Measurements from ENCODE around the gene ZBTB5.
"Not testable (repeated sequence)": the region's sequence is repeated elsewhere in the genome, so short reads cannot be mapped to it uniquely, and the experiment has no call there.

Gene ZBTB5

GRCh38 chr9:37465249-37466036 is at the start of gene ZBTB5:
ZBTB5 (minus strand) TSS chr9:37465450; CDS start chr9:37442551, 22,899 bp downstream.
- peak; percentile 100 for DNase-seq

- DNase-seq: no peak
Measured at GRCh38 chr9:37514999-37515398, 49.7 kb upstream of the ZBTB5 start.

GRCh38 chr9:37514415-37514814 is 49.2 kb upstream of the ZBTB5 start:
- DNase-seq: not testable (repeated sequence)

- no peak for DNase-seq
Measured at GRCh38 chr9:37512437-37512836, 47.2 kb upstream of the ZBTB5 start.

- no peak for DNase-seq
Measured at GRCh38 chr9:37511016-37512010, 46.1 kb upstream of the ZBTB5 start.

GRCh38 chr9:37510053-37510452 is 44.8 kb upstream of the ZBTB5 start:
- DNase-seq: not testable (repeated sequence)

- DNase-seq: no peak
Measured at GRCh38 chr9:37509536-37509935, 44.3 kb upstream of the ZBTB5 start.

- no peak for DNase-seq
Measured at GRCh38 chr9:37508834-37509206, 43.6 kb upstream of the ZBTB5 start.

- no peak for DNase-seq
Measured at GRCh38 chr9:37508135-37508833, 43.0 kb upstream of the ZBTB5 start.

GRCh38 chr9:37507566-37508134 is 42.4 kb upstream of the ZBTB5 start:
- DNase-seq: no peak

- no peak for DNase-seq
Measured at GRCh38 chr9:37504605-37505004, 39.4 kb upstream of the ZBTB5 start.

- no peak for DNase-seq
Measured at GRCh38 chr9:37503736-37504135, 38.5 kb upstream of the ZBTB5 start.

- no peak for DNase-seq
Measured at GRCh38 chr9:37501957-37502596, 36.8 kb upstream of the ZBTB5 start.

GRCh38 chr9:37499297-37499696 is 34.0 kb upstream of the ZBTB5 start:
- no peak for DNase-seq

- no peak for DNase-seq
Measured at GRCh38 chr9:37498457-37498856, 33.2 kb upstream of the ZBTB5 start.

- DNase-seq: no peak
Measured at GRCh38 chr9:37497320-37497719, 32.1 kb upstream of the ZBTB5 start.

GRCh38 chr9:37496020-37496419 is 30.8 kb upstream of the ZBTB5 start:
- DNase-seq: no peak

- no peak for DNase-seq
Measured at GRCh38 chr9:37495571-37495970, 30.3 kb upstream of the ZBTB5 start.

- no peak for DNase-seq
Measured at GRCh38 chr9:37491939-37492338, 26.7 kb upstream of the ZBTB5 start.

GRCh38 chr9:37486616-37487548 is 21.6 kb upstream of the ZBTB5 start:
- DNase-seq: peak; percentile 64

- no peak for DNase-seq
Measured at GRCh38 chr9:37486256-37486615, 21.0 kb upstream of the ZBTB5 start.

Data from midbrain (tissue), 1 donor.